HepG2 (cell line): ENCODE data around the gene NFASC.

Experiments used
- HCFC1 ChIP-seq: fragments of 150-350 bp; IDR thresholded peaks from 2 replicates; pipeline ENCODE4 v1.6.1; 2014; ENCODE audit warnings: low read depth, low read length
- MTA1 ChIP-seq: sonication (generic); formaldehyde crosslinking; IDR thresholded peaks from 2 replicates; pipeline ENCODE4 v1.4.0; 2020; ENCODE audit warnings: missing genetic modification reagents, mild to moderate bottlenecking, borderline replicate concordance

- no peak for TF ChIP-seq MTA1 (CRISPR knock-in tag)
- no peak for TF ChIP-seq HCFC1
Observed at GRCh38 chr1:204841798-204842197, 28.9 kb upstream of the NFASC start.
